ENCODE results near the gene PRKG1. TPM values are rescaled to one million over a fixed set of nuclear protein-coding genes. Genes with fewer than 3 reads are reported as not detected.

PRKG1 gene
- total and polyA plus RNA-seq, 2 experiments from 2014 or later: 18.2 to 21.1 TPM

DNA sequence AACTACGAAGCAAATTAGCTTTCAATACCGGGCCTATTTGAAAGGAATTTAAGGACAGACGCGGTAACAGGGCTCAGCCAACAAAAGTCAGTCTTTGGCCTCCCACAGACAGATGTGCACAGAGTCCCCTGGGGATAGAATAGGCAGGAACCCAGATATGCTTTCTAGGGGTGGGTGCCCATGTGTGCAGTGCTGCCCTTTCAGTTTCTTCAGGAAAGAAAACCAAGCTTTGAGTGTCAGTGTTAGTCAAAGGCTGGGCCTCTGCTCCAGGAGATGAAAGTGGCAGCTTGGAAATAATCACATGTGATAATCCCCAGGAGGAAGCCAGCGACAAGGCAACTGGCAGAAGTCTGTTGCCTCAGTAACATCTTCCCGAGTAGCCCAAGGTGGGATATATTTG lies 668.9 kb downstream of the PRKG1 start (continued):
- TF ChIP-seq, protein P1, sequence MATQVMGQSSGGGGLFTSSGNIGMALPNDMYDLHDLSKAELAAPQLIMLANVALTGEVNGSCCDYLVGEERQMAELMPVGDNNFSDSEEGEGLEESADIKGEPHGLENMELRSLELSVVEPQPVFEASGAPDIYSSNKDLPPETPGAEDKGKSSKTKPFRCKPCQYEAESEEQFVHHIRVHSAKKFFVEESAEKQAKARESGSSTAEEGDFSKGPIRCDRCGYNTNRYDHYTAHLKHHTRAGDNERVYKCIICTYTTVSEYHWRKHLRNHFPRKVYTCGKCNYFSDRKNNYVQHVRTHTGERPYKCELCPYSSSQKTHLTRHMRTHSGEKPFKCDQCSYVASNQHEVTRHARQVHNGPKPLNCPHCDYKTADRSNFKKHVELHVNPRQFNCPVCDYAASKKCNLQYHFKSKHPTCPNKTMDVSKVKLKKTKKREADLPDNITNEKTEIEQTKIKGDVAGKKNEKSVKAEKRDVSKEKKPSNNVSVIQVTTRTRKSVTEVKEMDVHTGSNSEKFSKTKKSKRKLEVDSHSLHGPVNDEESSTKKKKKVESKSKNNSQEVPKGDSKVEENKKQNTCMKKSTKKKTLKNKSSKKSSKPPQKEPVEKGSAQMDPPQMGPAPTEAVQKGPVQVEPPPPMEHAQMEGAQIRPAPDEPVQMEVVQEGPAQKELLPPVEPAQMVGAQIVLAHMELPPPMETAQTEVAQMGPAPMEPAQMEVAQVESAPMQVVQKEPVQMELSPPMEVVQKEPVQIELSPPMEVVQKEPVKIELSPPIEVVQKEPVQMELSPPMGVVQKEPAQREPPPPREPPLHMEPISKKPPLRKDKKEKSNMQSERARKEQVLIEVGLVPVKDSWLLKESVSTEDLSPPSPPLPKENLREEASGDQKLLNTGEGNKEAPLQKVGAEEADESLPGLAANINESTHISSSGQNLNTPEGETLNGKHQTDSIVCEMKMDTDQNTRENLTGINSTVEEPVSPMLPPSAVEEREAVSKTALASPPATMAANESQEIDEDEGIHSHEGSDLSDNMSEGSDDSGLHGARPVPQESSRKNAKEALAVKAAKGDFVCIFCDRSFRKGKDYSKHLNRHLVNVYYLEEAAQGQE (IDR thresholded peaks at IDR 0.05; ENCODE audit: unreplicated experiment): no peak

- H3K27ac Mint-ChIP-seq: no peak overlapping the region
- H3K4me3 ChIP-seq: no peak overlapping the region
- H3K9me2 ChIP-seq (ENCODE audit: insufficient read depth): no peaks in the 10 kb centered on the region
- no peaks in the 10 kb centered on the region for H3K27me3 ChIP-seq (ENCODE audit: insufficient read depth)
- no peak overlapping the region for H2AFZ ChIP-seq
- no peaks in the 10 kb centered on the region for H3K36me3 Mint-ChIP-seq (ENCODE audit: low read depth)
- no peaks in the 10 kb centered on the region for H3K9me3 Mint-ChIP-seq
- no peaks in the 10 kb centered on the region for H4K20me1 ChIP-seq (replicated peaks; ENCODE audit: insufficient read depth)
- H3K4me1 ChIP-seq (ENCODE audit: insufficient read depth): 0 out of 2 replicates have a peak, but pooled peaks cover 5% of the 10 kb centered on the region
- peaks cover 8% of the 10 kb centered on the region for H3K4me1 Mint-ChIP-seq
- no peaks in the 10 kb centered on the region for H3K36me3 ChIP-seq (ENCODE audit: insufficient read depth)
- H3K4me3 Mint-ChIP-seq: no peak overlapping the region
- H3K79me2 ChIP-seq (replicated peaks; ENCODE audit: insufficient read depth): no peaks in the 10 kb centered on the region
- no peak for DNase-seq (ENCODE audit: low spot score)
- H3F3A ChIP-seq (replicated peaks; ENCODE audit: low read depth): no peaks in the 10 kb centered on the region
- H3K27ac ChIP-seq (ENCODE audit: low read depth): no peak overlapping the region
- TF ChIP-seq, protein P2, sequence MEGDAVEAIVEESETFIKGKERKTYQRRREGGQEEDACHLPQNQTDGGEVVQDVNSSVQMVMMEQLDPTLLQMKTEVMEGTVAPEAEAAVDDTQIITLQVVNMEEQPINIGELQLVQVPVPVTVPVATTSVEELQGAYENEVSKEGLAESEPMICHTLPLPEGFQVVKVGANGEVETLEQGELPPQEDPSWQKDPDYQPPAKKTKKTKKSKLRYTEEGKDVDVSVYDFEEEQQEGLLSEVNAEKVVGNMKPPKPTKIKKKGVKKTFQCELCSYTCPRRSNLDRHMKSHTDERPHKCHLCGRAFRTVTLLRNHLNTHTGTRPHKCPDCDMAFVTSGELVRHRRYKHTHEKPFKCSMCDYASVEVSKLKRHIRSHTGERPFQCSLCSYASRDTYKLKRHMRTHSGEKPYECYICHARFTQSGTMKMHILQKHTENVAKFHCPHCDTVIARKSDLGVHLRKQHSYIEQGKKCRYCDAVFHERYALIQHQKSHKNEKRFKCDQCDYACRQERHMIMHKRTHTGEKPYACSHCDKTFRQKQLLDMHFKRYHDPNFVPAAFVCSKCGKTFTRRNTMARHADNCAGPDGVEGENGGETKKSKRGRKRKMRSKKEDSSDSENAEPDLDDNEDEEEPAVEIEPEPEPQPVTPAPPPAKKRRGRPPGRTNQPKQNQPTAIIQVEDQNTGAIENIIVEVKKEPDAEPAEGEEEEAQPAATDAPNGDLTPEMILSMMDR (conservative IDR thresholded peaks at IDR 0.05; ENCODE audit: low read depth in 2 of 2): no peak
- TF ChIP-seq, protein P3, sequence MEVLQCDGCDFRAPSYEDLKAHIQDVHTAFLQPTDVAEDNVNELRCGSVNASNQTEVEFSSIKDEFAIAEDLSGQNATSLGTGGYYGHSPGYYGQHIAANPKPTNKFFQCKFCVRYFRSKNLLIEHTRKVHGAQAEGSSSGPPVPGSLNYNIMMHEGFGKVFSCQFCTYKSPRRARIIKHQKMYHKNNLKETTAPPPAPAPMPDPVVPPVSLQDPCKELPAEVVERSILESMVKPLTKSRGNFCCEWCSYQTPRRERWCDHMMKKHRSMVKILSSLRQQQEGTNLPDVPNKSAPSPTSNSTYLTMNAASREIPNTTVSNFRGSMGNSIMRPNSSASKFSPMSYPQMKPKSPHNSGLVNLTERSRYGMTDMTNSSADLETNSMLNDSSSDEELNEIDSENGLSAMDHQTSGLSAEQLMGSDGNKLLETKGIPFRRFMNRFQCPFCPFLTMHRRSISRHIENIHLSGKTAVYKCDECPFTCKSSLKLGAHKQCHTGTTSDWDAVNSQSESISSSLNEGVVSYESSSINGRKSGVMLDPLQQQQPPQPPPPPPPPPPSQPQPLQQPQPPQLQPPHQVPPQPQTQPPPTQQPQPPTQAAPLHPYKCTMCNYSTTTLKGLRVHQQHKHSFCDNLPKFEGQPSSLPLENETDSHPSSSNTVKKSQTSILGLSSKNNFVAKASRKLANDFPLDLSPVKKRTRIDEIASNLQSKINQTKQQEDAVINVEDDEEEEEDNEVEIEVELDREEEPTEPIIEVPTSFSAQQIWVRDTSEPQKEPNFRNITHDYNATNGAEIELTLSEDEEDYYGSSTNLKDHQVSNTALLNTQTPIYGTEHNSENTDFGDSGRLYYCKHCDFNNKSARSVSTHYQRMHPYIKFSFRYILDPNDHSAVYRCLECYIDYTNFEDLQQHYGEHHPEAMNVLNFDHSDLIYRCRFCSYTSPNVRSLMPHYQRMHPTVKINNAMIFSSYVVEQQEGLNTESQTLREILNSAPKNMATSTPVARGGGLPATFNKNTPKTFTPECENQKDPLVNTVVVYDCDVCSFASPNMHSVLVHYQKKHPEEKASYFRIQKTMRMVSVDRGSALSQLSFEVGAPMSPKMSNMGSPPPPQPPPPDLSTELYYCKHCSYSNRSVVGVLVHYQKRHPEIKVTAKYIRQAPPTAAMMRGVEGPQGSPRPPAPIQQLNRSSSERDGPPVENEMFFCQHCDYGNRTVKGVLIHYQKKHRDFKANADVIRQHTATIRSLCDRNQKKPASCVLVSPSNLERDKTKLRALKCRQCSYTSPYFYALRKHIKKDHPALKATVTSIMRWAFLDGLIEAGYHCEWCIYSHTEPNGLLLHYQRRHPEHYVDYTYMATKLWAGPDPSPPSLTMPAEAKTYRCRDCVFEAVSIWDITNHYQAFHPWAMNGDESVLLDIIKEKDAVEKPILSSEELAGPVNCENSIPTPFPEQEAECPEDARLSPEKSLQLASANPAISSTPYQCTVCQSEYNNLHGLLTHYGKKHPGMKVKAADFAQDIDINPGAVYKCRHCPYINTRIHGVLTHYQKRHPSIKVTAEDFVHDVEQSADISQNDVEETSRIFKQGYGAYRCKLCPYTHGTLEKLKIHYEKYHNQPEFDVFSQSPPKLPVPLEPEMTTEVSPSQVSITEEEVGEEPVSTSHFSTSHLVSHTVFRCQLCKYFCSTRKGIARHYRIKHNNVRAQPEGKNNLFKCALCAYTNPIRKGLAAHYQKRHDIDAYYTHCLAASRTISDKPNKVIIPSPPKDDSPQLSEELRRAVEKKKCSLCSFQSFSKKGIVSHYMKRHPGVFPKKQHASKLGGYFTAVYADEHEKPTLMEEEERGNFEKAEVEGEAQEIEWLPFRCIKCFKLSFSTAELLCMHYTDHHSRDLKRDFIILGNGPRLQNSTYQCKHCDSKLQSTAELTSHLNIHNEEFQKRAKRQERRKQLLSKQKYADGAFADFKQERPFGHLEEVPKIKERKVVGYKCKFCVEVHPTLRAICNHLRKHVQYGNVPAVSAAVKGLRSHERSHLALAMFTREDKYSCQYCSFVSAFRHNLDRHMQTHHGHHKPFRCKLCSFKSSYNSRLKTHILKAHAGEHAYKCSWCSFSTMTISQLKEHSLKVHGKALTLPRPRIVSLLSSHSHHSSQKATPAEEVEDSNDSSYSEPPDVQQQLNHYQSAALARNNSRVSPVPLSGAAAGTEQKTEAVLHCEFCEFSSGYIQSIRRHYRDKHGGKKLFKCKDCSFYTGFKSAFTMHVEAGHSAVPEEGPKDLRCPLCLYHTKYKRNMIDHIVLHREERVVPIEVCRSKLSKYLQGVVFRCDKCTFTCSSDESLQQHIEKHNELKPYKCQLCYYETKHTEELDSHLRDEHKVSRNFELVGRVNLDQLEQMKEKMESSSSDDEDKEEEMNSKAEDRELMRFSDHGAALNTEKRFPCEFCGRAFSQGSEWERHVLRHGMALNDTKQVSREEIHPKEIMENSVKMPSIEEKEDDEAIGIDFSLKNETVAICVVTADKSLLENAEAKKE (CRISPR knock-in tag; IDR thresholded peaks at IDR 0.05): no peak
- TF ChIP-seq ZNF114 (CRISPR knock-in tag; IDR thresholded peaks at IDR 0.05): no peak
- TF ChIP-seq, protein P1 (IDR thresholded peaks at IDR 0.05; ENCODE audit: unreplicated experiment): no peak
- TF ChIP-seq ZNF331 (CRISPR knock-in tag; IDR thresholded peaks at IDR 0.05; ENCODE audit: low read depth): no peak
- no peak for TF ChIP-seq EZH2phosphoT487 (IDR thresholded peaks at IDR 0.05; ENCODE audit: unreplicated experiment)
- H3K27me3 Mint-ChIP-seq (ENCODE audit: insufficient read depth, low read depth, poor library complexity): no peaks in the 10 kb centered on the region
- H3K4me2 ChIP-seq: no peak overlapping the region
- no peak for ATAC-seq
Observed at GRCh38 chr10:51744235-51745000, 670.1 kb downstream of the PRKG1 start.

Data from GM23338 (cell line).